Measurements from ENCODE around the gene CTTNBP2NL.
"Not testable (repeated sequence)": the region's sequence is repeated elsewhere in the genome, so short reads cannot be mapped to it uniquely, and the experiment has no call there.

Gene CTTNBP2NL

GRCh38 chr1:112466078-112466660 is 70.2 kb downstream of the CTTNBP2NL start:
- peak; percentile 83 for DNase-seq

- DNase-seq, result not testable (repeated sequence)
Measured at GRCh38 chr1:112470324-112470723, 74.3 kb downstream of the CTTNBP2NL start.

- DNase-seq, result no peak
Measured at GRCh38 chr1:112470966-112471365, 75.0 kb downstream of the CTTNBP2NL start.

- DNase-seq, result no peak
Measured at GRCh38 chr1:112472142-112472541, 76.1 kb downstream of the CTTNBP2NL start.

DNA sequence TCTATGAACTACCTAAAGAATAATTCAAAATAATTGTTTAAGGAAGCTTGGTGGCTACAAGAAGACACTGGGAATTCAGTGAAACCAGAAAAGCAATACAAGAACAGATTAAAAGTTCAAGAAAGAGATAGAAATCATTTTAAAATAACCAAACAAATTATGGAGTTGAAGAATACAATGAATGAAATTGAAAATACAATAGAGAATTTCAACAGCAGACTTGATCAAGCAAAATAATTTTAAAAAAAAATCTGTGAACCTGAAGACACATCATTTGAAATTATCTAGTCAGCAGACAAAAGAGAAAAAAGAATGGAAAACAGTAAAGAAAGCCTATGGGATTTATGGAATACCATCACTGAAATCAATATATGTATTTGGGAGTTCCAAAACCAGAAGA is 81.5 kb downstream of the CTTNBP2NL start:
- no peak for DNase-seq

GRCh38 chr1:112478314-112478713 is 82.3 kb downstream of the CTTNBP2NL start:
- DNase-seq, result no peak

GRCh38 chr1:112486063-112486462 is 90.0 kb downstream of the CTTNBP2NL start:
- DNase-seq, result not testable (repeated sequence)

DNA sequence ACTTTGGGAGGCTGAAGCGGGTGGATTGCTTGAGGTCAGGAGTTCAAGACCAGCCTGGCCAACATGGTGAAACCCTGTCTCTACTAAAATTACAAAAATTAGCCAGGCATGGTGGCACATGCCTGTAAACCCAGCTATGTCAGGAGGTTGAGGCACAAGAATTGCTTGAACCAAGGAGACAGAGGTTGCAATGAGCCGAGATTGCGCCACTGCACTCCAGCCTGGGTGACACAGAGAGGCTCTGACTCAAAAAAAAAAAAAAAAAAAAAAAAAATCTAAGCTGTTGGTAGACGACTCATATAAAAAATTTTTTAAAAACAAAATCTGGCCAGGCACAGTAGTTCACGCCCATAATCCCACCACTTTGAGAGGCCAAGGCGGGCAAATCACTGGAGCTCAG is 91.7 kb downstream of the CTTNBP2NL start:
- not testable (repeated sequence) for DNase-seq

DNA sequence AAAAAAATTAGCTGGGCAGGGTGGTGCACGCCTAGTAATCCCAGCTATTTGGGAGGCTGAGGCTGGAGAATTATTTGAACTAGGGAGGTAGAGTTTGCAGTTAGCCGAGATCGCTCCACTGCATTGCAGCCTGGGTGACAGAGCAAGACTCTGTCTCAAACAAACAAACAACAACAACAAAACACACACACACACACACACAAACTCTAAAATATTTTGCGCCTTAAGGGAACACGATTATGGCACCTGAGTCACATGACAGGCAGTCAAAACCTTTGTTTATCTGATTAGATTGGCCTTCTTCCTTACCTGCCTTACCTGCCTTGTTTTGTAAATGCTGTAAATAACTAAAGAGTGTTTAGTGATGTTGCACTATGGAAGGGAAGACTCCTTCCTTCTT is 92.1 kb downstream of the CTTNBP2NL start:
- no peak for DNase-seq

DNA sequence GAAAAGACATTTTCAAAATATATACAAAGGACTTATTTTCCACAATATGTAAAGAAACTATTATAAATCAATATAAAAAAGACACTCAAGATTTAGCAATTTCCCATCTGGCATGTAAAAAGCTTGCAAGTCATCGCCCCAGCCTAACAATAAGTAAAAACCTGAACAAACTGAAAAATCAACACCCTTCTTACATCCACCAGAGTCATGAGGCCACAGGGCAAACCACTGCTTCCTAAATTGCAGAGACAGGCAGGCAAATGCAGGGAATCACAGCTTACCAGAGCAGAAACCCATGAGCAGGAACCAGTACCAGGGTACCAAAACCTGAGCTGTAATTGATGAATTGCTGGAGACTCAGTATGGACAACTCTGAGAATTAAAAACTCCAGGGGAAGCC is 96.1 kb downstream of the CTTNBP2NL start:
- no peak for DNase-seq

DNA sequence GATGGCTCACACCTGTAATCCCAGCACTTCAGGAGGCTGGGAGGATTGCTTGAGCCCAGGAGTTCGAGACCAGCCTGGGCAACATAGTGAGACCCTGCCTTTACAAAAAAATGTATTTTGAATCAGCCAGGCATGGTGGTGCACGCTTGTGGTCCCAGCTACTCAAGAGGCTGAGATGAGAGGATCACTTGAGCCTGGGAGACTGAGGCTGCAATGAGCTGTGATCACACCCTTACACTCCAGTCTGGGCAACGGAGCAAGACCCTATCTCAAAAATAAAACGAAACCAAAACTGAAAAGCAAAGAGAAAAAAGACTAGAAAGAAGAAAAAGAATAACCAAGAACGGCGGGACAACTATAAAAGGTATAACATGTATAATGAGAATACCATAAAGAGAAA is 97.3 kb downstream of the CTTNBP2NL start:
- DNase-seq, result no peak

DNA sequence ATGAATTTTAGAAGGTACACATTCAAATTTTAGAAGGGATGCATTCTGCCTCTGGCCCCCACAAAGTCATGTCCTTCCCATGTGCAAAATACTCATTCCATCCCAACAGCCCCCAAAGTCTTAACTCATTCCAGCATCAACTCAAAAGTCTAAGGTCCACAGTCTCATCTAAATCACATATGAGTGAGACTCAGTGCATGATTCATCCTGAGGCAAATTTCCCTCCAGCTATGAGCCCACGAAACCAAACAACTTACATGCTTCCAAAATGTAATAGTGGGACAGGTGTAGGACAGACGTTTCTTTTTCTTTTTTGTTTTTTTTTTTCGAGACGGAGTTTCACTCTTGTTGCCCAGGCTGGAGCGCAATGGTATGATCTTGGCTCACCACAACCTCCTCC is 100.3 kb downstream of the CTTNBP2NL start:
- DNase-seq, result no peak

- DNase-seq, result no peak
Measured at GRCh38 chr1:112501810-112502641, 106.0 kb downstream of the CTTNBP2NL start.

- no peak for DNase-seq
Measured at GRCh38 chr1:112502826-112503225, 106.8 kb downstream of the CTTNBP2NL start.

- DNase-seq, result no peak
Measured at GRCh38 chr1:112504001-112504660, 108.1 kb downstream of the CTTNBP2NL start.

- DNase-seq, result no peak
Measured at GRCh38 chr1:112504661-112505399, 108.8 kb downstream of the CTTNBP2NL start.

GRCh38 chr1:112505400-112505785 is 109.4 kb downstream of the CTTNBP2NL start:
- DNase-seq, result no peak

DNA sequence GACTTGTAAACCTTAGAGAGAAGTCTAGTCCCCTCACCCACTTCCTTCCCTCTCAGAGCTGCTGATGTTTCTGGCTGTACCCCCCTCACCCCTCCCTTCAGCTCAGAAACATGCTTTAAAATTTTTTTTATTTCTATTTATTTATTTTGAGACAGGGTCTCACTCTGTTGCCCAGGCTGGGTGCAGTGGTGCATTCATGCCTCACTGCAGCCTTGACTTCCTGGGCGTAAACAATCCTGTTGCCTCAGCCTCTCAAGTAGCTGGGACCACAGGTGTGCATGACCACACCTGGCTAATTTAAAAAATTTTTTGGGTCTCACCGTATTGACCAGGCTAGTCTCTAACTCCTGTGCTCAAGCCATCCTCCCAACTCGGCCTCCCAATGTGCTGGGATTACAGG is 109.9 kb downstream of the CTTNBP2NL start:
- DNase-seq, result no peak

DNA sequence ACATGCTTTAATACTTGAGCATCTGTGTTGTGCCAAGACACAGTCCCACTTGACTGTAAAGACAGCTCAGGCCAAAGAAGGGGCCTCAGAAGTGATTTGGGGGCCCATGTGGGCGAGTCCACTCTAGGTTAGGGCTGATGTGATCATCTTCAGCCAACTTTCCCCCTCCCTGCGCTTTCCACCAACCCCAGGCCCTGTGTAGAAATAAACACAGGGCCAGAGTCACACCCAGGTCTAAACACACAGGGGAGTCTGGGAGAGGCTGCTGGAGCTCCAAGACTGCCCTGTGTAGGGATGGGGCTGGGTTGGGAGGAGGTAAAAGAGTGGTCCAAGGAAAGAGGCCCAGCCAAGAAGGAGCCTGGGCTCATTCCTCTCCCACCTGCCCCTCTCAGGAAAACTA is 110.3 kb downstream of the CTTNBP2NL start:
- no peak for DNase-seq

DNA sequence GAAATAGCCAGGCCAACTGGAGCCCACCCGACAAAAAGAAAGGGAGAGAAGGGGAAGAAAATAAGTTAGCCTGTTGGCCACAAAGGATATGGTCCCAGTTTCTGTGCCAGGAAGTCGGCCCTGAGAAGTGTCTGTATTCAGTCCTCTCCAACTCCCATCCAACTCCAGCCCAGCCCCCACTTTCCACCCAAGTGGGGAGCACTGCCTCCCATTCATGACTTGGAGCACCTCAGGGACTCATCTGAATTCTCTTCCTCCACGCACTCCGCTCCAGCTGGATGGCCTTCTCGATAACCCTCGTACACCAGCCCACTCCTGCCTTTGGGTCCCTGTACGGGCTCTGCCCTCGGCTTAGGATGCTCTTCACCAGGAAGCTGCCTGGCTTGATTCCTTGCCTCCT is 110.7 kb downstream of the CTTNBP2NL start:
- DNase-seq, result no peak

- no peak for DNase-seq
Measured at GRCh38 chr1:112507336-112507735, 111.3 kb downstream of the CTTNBP2NL start.

GRCh38 chr1:112507921-112508277 is 111.9 kb downstream of the CTTNBP2NL start:
- DNase-seq, result no peak

GRCh38 chr1:112508278-112509004 is 112.4 kb downstream of the CTTNBP2NL start, which contains the start of gene WNT2B:
Gene WNT2B (plus strand): TSS chr1:112508965. CDS start chr1:112509263, 298 bp downstream.
- no peak for DNase-seq
